HepG2 (cell line): ENCODE measurements around the gene MYOM1. TPM values are rescaled to one million over a fixed set of nuclear protein-coding genes. Genes with fewer than 3 reads are reported as not detected.

Experiments used
- ARNTL ChIP-seq: sonication (generic); formaldehyde crosslinking; IDR thresholded peaks from 2 replicates; pipeline ENCODE4 v1.4.0; 2020; ENCODE audit warnings: mild to moderate bottlenecking, missing genetic modification reagents
- ATF7-NPFF ChIP-seq: sonication (generic); formaldehyde crosslinking; IDR thresholded peaks from 2 replicates; pipeline ENCODE4 v1.8.1; 2023; ENCODE audit warnings: mild to moderate bottlenecking, low read depth, missing genetic modification reagents, moderate library complexity
- CBX2 ChIP-seq, 2 experiments: fragments of 200-600 bp in 1 of 2; sonication (generic); formaldehyde crosslinking in 1 of 2; IDR thresholded peaks; 2 replicates each; pipeline versions ENCODE4 v1.7.0 to v1.8.1; 2018 to 2022; ENCODE audit warnings: low read depth in 2 of 2, low read length in 1 of 2, mild to moderate bottlenecking in 1 of 2, missing genetic modification reagents in 1 of 2
- HNF4A ChIP-seq: sonication (generic); formaldehyde crosslinking; IDR thresholded peaks from 2 replicates; pipeline ENCODE4 v1.4.0; 2020; ENCODE audit warnings: missing genetic modification reagents
- KMT2A ChIP-seq: sonication (generic); formaldehyde crosslinking; IDR thresholded peaks from 2 replicates; pipeline ENCODE4 v1.4.0; 2020; ENCODE audit warnings: missing genetic modification reagents
- MLLT10 ChIP-seq: sonication (generic); formaldehyde crosslinking; IDR thresholded peaks from 2 replicates; pipeline ENCODE4 v1.4.0; 2020; ENCODE audit warnings: missing genetic modification reagents
- NCOA2 ChIP-seq: sonication (generic); formaldehyde crosslinking; IDR thresholded peaks from 2 replicates; pipeline ENCODE4 v1.8.0; 2022; ENCODE audit warnings: inconsistent platforms
- PHF20 ChIP-seq: sonication (generic); formaldehyde crosslinking; IDR thresholded peaks from 2 replicates; pipeline ENCODE4 v1.5.0; 2020; ENCODE audit warnings: mild to moderate bottlenecking, missing genetic modification reagents
- PRMT3 ChIP-seq: sonication (generic); formaldehyde crosslinking; IDR thresholded peaks from 2 replicates; pipeline ENCODE4 v1.8.1; 2022; ENCODE audit warnings: low read depth, mild to moderate bottlenecking, moderate library complexity, missing genetic modification reagents, borderline replicate concordance
- RFX3 ChIP-seq: IDR thresholded peaks from 2 replicates; pipeline ENCODE4 v1.6.1; 2016; ENCODE audit warnings: missing biosample characterization, missing genetic modification reagents
- SIN3A ChIP-seq: IDR thresholded peaks from 2 replicates; pipeline ENCODE4 v1.6.1; 2011; ENCODE audit warnings: low read depth, mild to moderate bottlenecking, control low read depth, low read length, borderline replicate concordance
- SMAD1 ChIP-seq: sonication (generic); formaldehyde crosslinking; IDR thresholded peaks from 2 replicates; pipeline ENCODE4 v1.4.0; 2020; ENCODE audit warnings: missing genetic modification reagents, low read depth, mild to moderate bottlenecking, borderline replicate concordance
- SOX5 ChIP-seq: IDR thresholded peaks from 2 replicates; pipeline ENCODE4 v1.6.1; 2016; ENCODE audit warnings: borderline replicate concordance
- TMF1 ChIP-seq: sonication (generic); formaldehyde crosslinking; IDR thresholded peaks from 2 replicates; pipeline ENCODE4 v1.8.1; 2022; ENCODE audit warnings: low read depth, missing genetic modification reagents
- TRIM24 ChIP-seq: sonication (generic); formaldehyde crosslinking; IDR thresholded peaks from 2 replicates; pipeline ENCODE4 v1.8.0; 2022; ENCODE audit warnings: mild to moderate bottlenecking, missing genetic modification reagents
- ZFP41 ChIP-seq: sonication (generic); formaldehyde crosslinking; IDR thresholded peaks from 2 replicates; pipeline ENCODE4 v1.4.0; 2020; ENCODE audit warnings: mild to moderate bottlenecking, missing genetic modification reagents, borderline replicate concordance
- ZNF282 ChIP-seq: fragments of 450-650 bp; IDR thresholded peaks from 2 replicates; pipeline ENCODE4 v1.6.1; 2018; ENCODE audit not compliant: partially characterized antibody
- ZNF317 ChIP-seq: sonication (generic); formaldehyde crosslinking; IDR thresholded peaks from 2 replicates; pipeline ENCODE4 v1.5.0; 2020; ENCODE audit warnings: mild to moderate bottlenecking, missing genetic modification reagents
- ZNF430 ChIP-seq: sonication (generic); formaldehyde crosslinking; IDR thresholded peaks from 2 replicates; pipeline ENCODE4 v1.9.0; 2021; ENCODE audit warnings: mild to moderate bottlenecking, missing genetic modification reagents
- ZNF431 ChIP-seq: sonication (generic); formaldehyde crosslinking; IDR thresholded peaks from 2 replicates; pipeline ENCODE4 v1.9.0; 2022; ENCODE audit warnings: missing genetic modification reagents, low read depth, mild to moderate bottlenecking, borderline replicate concordance
- ZNF468 ChIP-seq: sonication (generic); formaldehyde crosslinking; IDR thresholded peaks from 2 replicates; pipeline ENCODE4 v1.8.0; 2022; ENCODE audit warnings: mild to moderate bottlenecking, moderate library complexity, missing genetic modification reagents
- ZNF7 ChIP-seq: IDR thresholded peaks from 2 replicates; pipeline ENCODE4 v1.6.1; 2016; ENCODE audit warnings: missing biosample characterization, missing genetic modification reagents
- ZNF749 ChIP-seq: sonication (generic); formaldehyde crosslinking; IDR thresholded peaks from 2 replicates; pipeline ENCODE4 v1.8.0; 2022; ENCODE audit warnings: mild to moderate bottlenecking, missing genetic modification reagents, moderate library complexity, borderline replicate concordance
- ZNF781 ChIP-seq: sonication (generic); formaldehyde crosslinking; IDR thresholded peaks from 2 replicates; pipeline ENCODE4 v1.5.1; 2020; ENCODE audit warnings: borderline replicate concordance, mild to moderate bottlenecking, missing genetic modification reagents; ENCODE audit errors: not compliant biosample characterization
- polyA plus RNA-seq, 8 experiments: library from polyadenylated mRNA; depleted of rRNA in 3 of 8; stranded (reverse) in 7 of 8; unstranded in 1 of 8; fragments of >200 nt; fragmentation: Illumina TruSeq in 4 of 8; extraction: Trizol in 4 of 8; gene quantifications; 2 replicates each; pipeline versions ENCODE4 v1.2.1 to v1.2.3, GENCODE V29; 2011 to 2016; ENCODE audit warnings: low read depth in 4 of 8, missing spikeins in 1 of 8, mixed read lengths in 1 of 8; ENCODE audit not compliant: insufficient read depth in 1 of 8
- total RNA-seq, 5 experiments: library from RNA; depleted of rRNA; stranded (reverse); fragments of >200 nt; fragmentation: Illumina TruSeq; extraction: Trizol; gene quantifications; 2 replicates each; pipeline ENCODE4 v1.2.3, GENCODE V29; 2016; ENCODE audit warnings: low read depth in 1 of 5
- TF ChIP-seq, protein P1 (sequence below): IDR thresholded peaks from 2 replicates; pipeline ENCODE4 v1.6.1; 2016; ENCODE audit warnings: missing biosample characterization, missing genetic modification reagents, low read depth
- TF ChIP-seq, protein P2 (sequence below): sonication (generic); formaldehyde crosslinking; IDR thresholded peaks from 2 replicates; pipeline ENCODE4 v1.4.0; 2020; ENCODE audit warnings: missing genetic modification reagents, mild to moderate bottlenecking, borderline replicate concordance
- TF ChIP-seq, protein P3 (sequence below): IDR thresholded peaks from 2 replicates; pipeline ENCODE4 v1.6.1; 2016; ENCODE audit warnings: missing genetic modification reagents, missing compliant biosample characterization
- TF ChIP-seq, protein P4 (sequence below): sonication (generic); formaldehyde crosslinking; IDR thresholded peaks from 2 replicates; pipeline ENCODE4 v1.4.0; 2020; ENCODE audit warnings: mild to moderate bottlenecking, missing genetic modification reagents

MYOM1 gene
- total and polyA plus RNA-seq, 2 of the 13 experiments (the other 11 are each of a cell fraction or from before 2014, with no cell fraction given) = 0.46 to 0.98 TPM

DNA sequence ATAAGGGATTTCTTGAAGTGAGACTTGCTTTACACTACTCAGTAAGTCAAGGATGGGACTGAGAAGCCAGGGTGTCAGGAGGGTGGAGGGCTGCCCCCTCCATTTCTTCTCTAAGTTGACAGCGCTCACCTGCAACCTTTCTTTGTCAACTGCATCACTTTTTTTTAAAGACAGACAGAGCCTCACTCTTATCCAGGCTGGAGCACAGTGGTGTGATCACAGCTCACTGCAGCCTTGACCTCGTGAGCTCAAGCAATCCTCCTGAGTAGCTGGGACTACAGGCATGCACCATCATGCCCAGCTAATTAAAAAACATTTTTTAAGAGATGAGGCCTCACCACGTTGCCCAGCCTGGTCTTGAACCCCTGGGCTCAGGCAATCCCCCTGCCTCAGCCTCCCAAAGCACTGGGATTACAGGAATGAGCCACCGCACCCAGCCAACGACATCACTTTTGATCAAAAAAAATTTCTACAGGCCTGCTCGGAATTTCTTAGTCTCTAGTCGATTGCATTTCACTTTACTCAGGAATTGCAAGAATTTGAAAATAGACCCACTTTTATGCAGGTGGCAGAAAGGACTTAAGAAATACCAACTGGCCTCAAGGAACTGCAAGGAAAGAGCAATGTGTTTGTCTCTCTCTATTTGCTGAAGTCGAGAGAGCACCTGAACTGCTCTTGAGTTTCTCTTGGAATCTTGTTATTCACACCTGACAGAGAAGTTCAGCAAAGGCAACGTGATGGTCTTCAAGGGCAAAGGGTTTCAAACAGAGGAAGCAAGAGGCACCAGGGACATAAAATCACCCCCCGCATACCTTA, 101.4 kb downstream of the MYOM1 start (continued):
- TF ChIP-seq SMAD1 (no peak), ZNF749 (CRISPR knock-in tag) (no peak), CBX2 (IDR thresholded peaks at IDR 0.05; ENCODE audit: low read depth, low read length) (no peak), CBX2 (CRISPR knock-in tag; IDR thresholded peaks at IDR 0.05; ENCODE audit: low read depth) (no peak), KMT2A (no peak), SIN3A (no peak), TMF1 (no peak), ZFP41 (no peak), ZNF431 (CRISPR knock-in tag) (no peak), ZNF781 (CRISPR knock-in tag) (no peak), NCOA2 (CRISPR knock-in tag) (peak; percentile 38; the same call in 1 of the 2 replicates), PHF20 (CRISPR knock-in tag) (no peak), ZNF430 (CRISPR knock-in tag) (peak; percentile 38; the same call in 1 of the 2 replicates), RFX3 (CRISPR knock-in tag) (no peak), ARNTL (no peak), PRMT3 (CRISPR knock-in tag) (no peak), TRIM24 (CRISPR knock-in tag) (no peak), ZNF282 (no peak), SOX5 (CRISPR knock-in tag) (no peak), MLLT10 (no peak), HNF4A (peak; percentile 33; the same call in 1 of the 2 replicates), ATF7-NPFF (CRISPR knock-in tag) (no peak), ZNF468 (CRISPR knock-in tag) (no peak), ZNF7 (CRISPR knock-in tag) (no peak), ZNF317 (CRISPR knock-in tag) (no peak)
- TF ChIP-seq, protein P1, sequence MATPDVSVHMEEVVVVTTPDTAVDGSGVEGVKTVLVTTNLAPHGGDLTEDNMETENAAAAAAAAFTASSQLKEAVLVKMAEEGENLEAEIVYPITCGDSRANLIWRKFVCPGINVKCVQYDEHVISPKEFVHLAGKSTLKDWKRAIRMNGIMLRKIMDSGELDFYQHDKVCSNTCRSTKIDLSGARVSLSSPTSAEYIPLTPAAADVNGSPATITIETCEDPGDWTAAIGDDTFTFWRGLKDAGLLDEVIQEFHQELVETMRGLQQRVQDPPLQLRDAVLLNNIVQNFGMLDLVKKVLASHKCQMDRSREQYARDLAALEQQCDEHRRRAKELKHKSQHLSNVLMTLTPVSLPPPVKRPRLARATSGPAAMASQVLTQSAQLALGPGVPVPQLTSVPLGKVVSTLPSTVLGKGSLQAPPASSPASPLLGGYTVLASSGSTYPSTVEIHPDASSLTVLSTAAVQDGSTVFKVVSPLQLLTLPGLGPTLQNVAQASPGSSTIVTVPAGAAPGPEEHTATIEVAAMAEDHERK = no peak
- TF ChIP-seq, protein P2, sequence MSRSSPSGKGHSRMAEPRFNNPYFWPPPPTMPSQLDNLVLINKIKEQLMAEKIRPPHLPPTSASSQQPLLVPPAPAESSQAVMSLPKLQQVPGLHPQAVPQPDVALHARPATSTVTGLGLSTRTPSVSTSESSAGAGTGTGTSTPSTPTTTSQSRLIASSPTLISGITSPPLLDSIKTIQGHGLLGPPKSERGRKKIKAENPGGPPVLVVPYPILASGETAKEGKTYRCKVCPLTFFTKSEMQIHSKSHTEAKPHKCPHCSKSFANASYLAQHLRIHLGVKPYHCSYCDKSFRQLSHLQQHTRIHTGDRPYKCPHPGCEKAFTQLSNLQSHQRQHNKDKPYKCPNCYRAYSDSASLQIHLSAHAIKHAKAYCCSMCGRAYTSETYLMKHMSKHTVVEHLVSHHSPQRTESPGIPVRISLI (CRISPR knock-in tag) = peak; percentile 84
- TF ChIP-seq, protein P3, sequence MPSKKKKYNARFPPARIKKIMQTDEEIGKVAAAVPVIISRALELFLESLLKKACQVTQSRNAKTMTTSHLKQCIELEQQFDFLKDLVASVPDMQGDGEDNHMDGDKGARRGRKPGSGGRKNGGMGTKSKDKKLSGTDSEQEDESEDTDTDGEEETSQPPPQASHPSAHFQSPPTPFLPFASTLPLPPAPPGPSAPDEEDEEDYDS (CRISPR knock-in tag) = no peak
- TF ChIP-seq, protein P4, sequence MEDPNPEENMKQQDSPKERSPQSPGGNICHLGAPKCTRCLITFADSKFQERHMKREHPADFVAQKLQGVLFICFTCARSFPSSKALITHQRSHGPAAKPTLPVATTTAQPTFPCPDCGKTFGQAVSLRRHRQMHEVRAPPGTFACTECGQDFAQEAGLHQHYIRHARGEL (CRISPR knock-in tag) = no peak
